Naive B cell (primary cell): ENCODE results near the gene DCAF4. TPM values are rescaled to one million over a fixed set of nuclear protein-coding genes. Genes with fewer than 3 reads are reported as not detected.

Experiments used
- ATAC-seq, 2 donors: fragments of 150-1000 bp; cut with Tn5 transposase; 2 replicates each; pipeline ENCODE4 v1.10.0; 2021; ENCODE audit warnings: low read depth in 2 of 2, mild to moderate bottlenecking in 2 of 2, moderate library complexity in 2 of 2
- DNase-seq: peaks from one replicate; pipeline ENCODE4 v3.0.0; 2022
- H3K27ac Mint-ChIP-seq, 6 donors: one replicate each; pipeline ENCODE4 v1.8.0; 2020 to 2022; ENCODE audit warnings: mild to moderate bottlenecking in 6 of 6, mixed read lengths in 6 of 6, moderate library complexity in 5 of 6, inconsistent platforms in 2 of 6
- H3K27me3 Mint-ChIP-seq, 3 donors: one replicate each; pipeline ENCODE4 v1.8.0; 2021 to 2022; ENCODE audit warnings: mixed read lengths in 3 of 3, mild to moderate bottlenecking in 1 of 3
- H3K36me3 Mint-ChIP-seq, 2 donors: one replicate each; pipeline ENCODE4 v1.8.0; 2020 to 2022; ENCODE audit warnings: mixed read lengths in 2 of 2, inconsistent platforms in 1 of 2, mild to moderate bottlenecking in 1 of 2
- H3K4me1 Mint-ChIP-seq, 3 donors: one replicate each; pipeline ENCODE4 v1.8.0; 2020 to 2022; ENCODE audit warnings: mixed read lengths in 3 of 3, inconsistent platforms in 1 of 3, mild to moderate bottlenecking in 1 of 3, moderate library complexity in 1 of 3
- H3K4me3 Mint-ChIP-seq, 8 donors: one replicate each; pipeline ENCODE4 v1.8.0; 2020 to 2022; ENCODE audit warnings: mild to moderate bottlenecking in 8 of 8, mixed read lengths in 8 of 8, moderate library complexity in 8 of 8, inconsistent platforms in 2 of 8
- H3K9me3 Mint-ChIP-seq, 7 donors: one replicate each; pipeline ENCODE4 v1.8.0; 2020 to 2022; ENCODE audit warnings: mixed read lengths in 7 of 7, mild to moderate bottlenecking in 5 of 7, inconsistent platforms in 2 of 7, moderate library complexity in 1 of 7
- polyA plus RNA-seq, 6 donors: library from polyadenylated mRNA; unstranded; fragments of 300-500 nt; fragmentation: Illumina TruSeq; gene quantifications; one replicate each; pipeline ENCODE4 v1.2.3, GENCODE V29; 2021; ENCODE audit warnings: low read depth in 6 of 6

The DCAF4 gene
- polyA plus RNA-seq, 6 donors from 2014 or later, result 11.9 to 19.0 (median 13.3) TPM

DNA sequence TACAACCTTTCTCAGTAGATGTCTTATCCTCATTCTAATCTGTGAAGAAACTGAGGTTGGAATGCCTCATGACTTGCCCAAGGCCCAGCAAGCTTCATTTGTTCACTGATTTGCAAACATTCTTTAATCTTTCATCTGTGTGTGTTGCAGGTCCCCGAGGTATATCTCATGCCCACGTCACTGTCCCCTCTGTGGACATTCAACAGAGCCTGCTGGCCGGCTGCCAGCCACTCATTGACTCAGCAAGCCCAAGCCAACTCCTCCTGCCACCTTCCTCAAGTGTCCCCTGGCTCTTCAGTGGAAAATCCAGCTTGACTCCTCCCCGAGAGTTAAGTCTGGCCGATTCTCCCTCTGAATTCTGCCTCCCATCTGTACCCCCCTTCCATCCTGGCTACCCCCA lies 1.9 kb upstream of the DCAF4 start:
- Mint-ChIP-seq H3K9me3 (no peaks in the 10 kb centered on the region), H3K36me3 (no peaks in the 10 kb centered on the region), H3K27ac (peak overlapping the region in 3 of 6 donors; percentile 2 to 55 (median 49)), H3K4me3 (peak overlapping the region in 3 of 8 donors; percentile 32 to 58 (median 49)), H3K4me1 (peaks cover 11 to 29% (median 12%) of the 10 kb centered on the region in 3 donors), H3K27me3 (peaks cover 10 to 30% (median 21%) of the 10 kb centered on the region in 3 donors)
- DNase-seq, result no peak
- no peak for ATAC-seq

DNA sequence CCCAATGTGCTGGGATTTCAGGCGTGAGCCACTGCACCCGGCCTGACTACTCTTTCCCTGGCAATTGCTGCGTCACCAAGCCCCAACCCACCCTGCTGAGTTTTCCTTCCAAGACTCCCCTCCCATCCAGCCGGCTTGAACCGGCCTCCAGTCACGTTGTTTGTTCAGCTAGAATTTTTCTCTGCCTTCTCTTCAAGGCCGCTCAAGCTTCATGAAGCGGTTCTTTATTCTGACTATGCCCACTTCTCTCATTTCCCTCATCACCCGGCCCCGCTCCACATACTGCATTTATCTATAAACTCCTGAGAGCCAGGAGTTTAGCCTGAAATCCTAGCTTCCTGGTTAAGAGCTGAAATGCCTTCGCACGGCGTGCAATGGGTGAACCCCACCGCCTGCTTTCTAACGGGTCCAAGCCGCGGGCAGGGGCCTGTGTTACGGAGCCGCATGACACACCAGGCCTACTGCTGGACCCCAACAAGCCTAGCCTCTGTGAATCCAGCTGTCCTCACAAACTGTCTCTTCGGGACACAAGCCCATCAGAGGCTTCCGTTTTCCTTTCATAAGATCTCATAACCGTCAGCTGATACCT lies 999 bp upstream of the DCAF4 start:
- Mint-ChIP-seq H3K9me3 (no peaks in the 10 kb centered on the region), H3K36me3 (no peaks in the 10 kb centered on the region), H3K4me3 (peak overlapping the region; percentile 89 to 99 (median 96)), H3K27ac (peak overlapping the region; percentile 6 to 99 (median 96)), H3K4me1 (peaks cover 11 to 29% (median 12%) of the 10 kb centered on the region in 3 donors), H3K27me3 (peaks cover under 1 to 21% (median 15%) of the 10 kb centered on the region in 3 donors)
- DNase-seq, result no peak
- ATAC-seq, result no peak

DNA sequence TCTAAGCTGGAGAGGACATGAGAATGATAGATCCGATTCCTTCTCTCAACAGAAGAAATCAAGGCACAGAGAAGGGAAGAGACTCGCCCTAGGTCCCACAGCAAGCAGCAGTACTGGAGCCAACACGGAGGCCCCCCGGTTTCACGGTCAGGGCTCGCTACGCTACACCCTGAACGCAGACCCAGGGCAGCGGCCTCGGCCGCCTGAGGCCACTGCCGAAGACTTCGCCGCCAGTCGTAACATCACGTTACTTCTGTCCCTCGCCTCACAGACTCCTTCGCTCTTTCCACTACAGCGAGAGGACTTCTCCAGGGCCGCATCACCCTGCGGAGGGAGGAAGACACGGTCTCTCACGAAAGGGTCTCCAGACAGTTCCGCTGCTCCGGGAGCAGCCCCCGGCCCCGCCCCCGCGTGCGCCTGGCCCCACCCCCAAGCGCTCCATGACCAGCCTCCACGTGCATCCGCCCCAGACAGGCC lies 411 bp upstream of the DCAF4 start:
- Mint-ChIP-seq H3K4me1 (peaks cover 11 to 31% (median 12%) of the 10 kb centered on the region in 3 donors), H3K36me3 (no peaks in the 10 kb centered on the region), H3K4me3 (peak overlapping the region; percentile 89 to 99 (median 96)), H3K27me3 (peaks cover 0 to 15% (median 14%) of the 10 kb centered on the region in 3 donors), H3K9me3 (no peaks in the 10 kb centered on the region), H3K27ac (peak overlapping the region; percentile 96 to 100 (median 98))
- ATAC-seq (peak in 1 of 2 donors; percentile 3), DNase-seq (no peak)

DNA sequence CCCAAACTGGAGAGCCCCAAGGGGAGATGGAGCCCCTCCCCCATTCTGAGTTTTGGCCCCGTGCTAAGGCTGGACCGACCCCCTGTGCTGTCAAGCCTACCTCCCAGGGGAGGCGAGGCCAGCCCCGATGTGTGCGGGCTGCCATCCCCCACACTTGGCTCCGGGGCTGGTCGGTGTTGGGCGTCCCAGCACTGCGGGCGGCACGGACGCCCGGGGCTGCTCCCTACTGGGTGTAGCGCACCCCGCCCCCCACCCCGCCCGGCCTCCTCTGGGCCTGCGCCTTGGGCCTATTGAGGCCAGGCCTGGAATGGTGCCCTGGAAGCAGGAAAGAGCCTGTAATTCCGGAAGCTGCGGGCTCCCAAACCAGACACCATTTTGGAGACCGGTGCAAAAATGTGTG lies 2.6 kb downstream of the DCAF4 start:
- Mint-ChIP-seq H3K27ac (no peak overlapping the region), H3K4me1 (peaks cover 20 to 45% (median 24%) of the 10 kb centered on the region in 3 donors), H3K9me3 (no peaks in the 10 kb centered on the region), H3K36me3 (no peaks in the 10 kb centered on the region), H3K27me3 (no peaks in the 10 kb centered on the region), H3K4me3 (peak overlapping the region in 1 of 8 donors; percentile 33)
- DNase-seq, result no peak
- ATAC-seq, result no peak

DNA sequence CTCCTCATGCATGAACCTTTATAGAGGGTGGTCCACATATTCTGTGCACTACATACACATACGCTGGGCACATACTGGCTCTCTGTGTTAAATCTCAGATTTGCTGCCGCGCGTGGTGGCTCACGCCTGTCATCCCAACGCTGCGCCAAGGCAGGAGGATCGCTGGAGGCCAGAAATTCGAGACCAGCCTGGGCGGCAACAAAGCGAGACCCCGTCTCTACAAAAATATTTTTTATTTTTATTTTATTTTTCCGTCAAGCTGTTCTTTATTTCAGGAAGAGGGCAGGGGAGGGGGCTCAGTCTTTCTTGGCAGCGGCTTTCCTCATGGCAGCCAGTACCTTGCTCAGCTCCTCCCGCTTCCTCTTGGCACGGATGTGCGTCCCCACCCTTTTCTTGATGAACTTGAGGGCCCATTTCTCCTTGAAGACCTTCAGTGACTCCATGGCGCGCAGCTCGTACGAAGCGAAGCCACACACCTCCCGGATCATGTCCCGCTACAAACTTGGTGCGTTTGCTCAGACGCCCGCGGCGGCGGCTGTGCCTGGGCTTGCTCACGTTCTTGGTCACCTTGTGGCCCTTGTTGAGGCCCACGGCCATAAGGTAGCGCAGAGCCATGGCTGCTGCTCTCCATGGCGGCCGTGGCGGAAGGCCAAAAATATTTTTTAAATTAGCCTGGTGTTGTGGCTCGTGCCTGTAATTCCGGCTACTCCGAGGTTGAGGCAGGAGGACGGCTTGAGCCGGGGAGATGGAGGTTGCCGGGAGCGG lies 3.2 kb downstream of the DCAF4 start:
- ATAC-seq, result no peak
- no peaks in the 10 kb centered on the region for H3K36me3 Mint-ChIP-seq
- H3K27ac Mint-ChIP-seq, result peak overlapping the region in 3 of 6 donors; percentile 14 to 62 (median 18)

DNA sequence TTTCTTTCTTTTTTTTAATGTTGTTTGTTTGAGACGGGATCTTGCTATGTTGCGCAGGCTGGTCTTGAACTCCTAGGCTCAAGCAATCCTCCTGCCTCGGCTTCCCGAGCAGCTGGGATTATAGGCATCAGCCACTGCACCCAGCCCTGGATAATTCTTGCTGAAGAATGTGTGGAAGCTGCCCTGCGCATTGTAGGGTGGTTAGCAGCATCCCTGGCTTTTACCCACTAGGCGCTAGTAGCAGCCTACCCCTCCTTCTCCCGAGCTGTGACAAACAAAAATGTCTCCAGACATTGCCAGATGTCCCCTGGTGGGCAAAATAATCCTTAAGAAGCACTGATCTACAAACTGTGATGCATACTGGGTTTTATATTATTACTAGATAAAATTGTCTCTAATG lies 6.6 kb downstream of the DCAF4 start:
- Mint-ChIP-seq H3K9me3 (no peaks in the 10 kb centered on the region), H3K36me3 (peaks cover 6 to 8% of the 10 kb centered on the region in 2 donors), H3K4me1 (peaks cover 23 to 37% (median 29%) of the 10 kb centered on the region in 3 donors), H3K4me3 (no peak overlapping the region), H3K27me3 (no peaks in the 10 kb centered on the region), H3K27ac (peak overlapping the region in 2 of 6 donors; percentile 47 to 71)
- ATAC-seq (no peak), DNase-seq (no peak)

More for the DNA sequence above, 3.2 kb downstream of the DCAF4 start:
- Mint-ChIP-seq H3K9me3 (no peaks in the 10 kb centered on the region), H3K27me3 (no peaks in the 10 kb centered on the region), H3K4me3 (peak overlapping the region in 3 of 8 donors; percentile 15 to 40 (median 33)), H3K4me1 (peaks cover 20 to 47% (median 26%) of the 10 kb centered on the region in 3 donors)
- DNase-seq, result no peak

DNA sequence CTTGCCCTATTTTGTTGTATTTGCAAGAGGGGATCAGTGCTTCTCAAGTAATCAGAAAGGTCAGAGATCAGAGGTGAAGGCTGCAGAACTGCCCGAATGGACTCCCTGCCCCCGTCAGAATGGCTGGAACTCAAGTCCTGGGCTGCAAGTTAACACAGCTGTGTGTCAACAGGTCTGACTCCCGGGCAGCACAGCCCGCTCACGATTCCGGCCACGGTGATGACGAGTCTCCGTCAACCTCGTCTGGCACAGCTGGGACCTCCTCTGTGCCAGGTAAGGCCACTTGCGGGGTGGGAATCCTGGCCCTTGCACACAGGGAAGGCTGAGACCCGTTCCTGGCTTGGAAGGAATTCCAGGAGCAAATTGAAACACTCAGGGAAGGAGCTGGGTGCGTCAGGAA lies 13.4 kb downstream of the DCAF4 start:
- no peak for ATAC-seq
- peaks cover 19 to 22% of the 10 kb centered on the region in 2 donors for H3K36me3 Mint-ChIP-seq
- no peaks in the 10 kb centered on the region for H3K9me3 Mint-ChIP-seq

DNA sequence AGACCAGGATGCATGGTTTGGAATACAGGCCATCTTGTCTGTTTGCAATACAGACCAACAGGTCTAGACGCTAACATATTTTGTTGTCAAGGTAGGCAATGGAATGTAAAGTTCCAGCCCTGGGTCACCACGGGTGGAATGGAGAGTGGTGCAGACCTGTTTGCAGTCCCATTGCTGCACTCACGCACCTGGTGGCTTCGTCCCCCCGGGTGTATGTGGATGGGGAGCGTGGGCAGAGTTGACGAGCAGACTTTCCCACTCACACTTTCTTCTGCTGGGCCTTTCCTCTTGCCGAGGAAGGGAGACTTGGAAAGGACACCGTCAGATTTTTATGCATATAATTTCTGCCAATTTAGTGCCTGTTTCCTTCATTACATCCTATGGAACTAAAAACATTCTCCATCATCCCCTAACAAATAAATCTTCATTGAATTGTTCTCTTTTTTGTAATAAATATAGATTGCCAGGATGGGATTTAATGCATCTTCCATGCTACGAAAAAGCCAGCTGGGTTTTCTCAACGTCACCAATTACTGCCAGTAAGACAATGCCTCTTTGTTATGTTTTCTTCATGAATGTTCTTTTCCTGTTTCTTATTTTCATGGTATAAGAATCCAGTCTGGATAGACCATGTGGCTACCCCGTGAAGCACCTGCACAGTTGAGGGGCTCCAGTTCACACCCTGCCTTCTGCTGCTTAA lies 15.2 kb downstream of the DCAF4 start:
- ATAC-seq (no peak), DNase-seq (no peak)
- Mint-ChIP-seq H3K27ac (no peak overlapping the region), H3K4me3 (no peak overlapping the region), H3K4me1 (peaks cover 13 to 17% (median 17%) of the 10 kb centered on the region in 3 donors), H3K27me3 (no peaks in the 10 kb centered on the region), H3K9me3 (no peaks in the 10 kb centered on the region), H3K36me3 (peaks cover 19 to 22% of the 10 kb centered on the region in 2 donors)

More for the DNA sequence above, 13.4 kb downstream of the DCAF4 start:
- Mint-ChIP-seq H3K27me3 (no peaks in the 10 kb centered on the region), H3K4me3 (no peak overlapping the region), H3K27ac (no peak overlapping the region), H3K4me1 (peaks cover 13 to 18% (median 17%) of the 10 kb centered on the region in 3 donors)
- no peak for DNase-seq

DNA sequence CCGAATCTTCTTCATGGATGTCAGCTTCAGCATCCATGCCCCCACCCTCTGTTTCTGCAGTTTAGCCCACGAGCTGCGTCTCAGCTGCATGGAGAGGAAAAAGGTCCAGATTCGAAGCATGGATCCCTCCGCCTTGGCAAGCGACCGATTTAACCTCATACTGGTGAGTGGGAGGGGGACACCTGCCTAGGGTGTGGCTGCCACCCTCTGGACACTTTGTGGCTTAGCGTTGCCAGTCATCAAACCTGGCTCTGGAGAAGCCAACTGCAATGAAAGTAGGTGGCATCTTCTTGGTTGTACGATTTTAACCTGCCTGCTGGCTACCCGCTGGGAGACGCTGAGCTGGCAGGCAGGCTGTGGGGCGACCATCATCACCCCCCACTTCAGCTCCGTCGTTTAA lies 16.7 kb downstream of the DCAF4 start:
- no peak overlapping the region for H3K27ac Mint-ChIP-seq
- ATAC-seq (no peak), DNase-seq (no peak)
- H3K4me1 Mint-ChIP-seq, result peaks cover 0 to 4% (median 2%) of the 10 kb centered on the region in 3 donors
- H3K27me3 Mint-ChIP-seq, result no peaks in the 10 kb centered on the region
- H3K4me3 Mint-ChIP-seq, result no peak overlapping the region
- peaks cover 14% of the 10 kb centered on the region in 2 donors for H3K36me3 Mint-ChIP-seq
- no peaks in the 10 kb centered on the region for H3K9me3 Mint-ChIP-seq

DNA sequence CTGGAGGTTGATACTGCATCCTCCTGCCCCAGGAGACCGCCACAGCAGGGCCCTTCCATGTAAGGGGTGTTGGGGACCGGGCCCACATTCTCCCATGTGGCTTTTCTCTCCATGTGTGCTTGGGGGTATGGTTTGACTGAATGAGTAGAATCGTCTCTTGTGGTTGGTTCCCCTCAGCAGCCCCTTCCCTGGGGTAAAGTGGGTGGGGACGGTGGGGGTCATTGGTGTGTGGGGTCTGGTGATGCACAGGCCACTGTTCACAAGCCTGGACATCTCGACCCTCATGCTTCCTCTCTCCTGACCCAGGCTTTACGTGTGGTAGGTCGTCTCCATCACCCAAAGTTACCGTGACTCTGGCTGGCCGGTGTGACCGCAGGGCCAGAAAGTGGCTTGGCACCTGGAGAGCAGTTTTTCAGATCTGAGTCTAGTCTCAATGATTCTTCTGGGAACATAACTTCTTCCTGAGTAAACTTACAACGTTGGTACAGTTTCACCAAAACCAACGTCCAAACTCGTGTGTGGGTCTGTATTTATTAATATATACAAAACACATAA lies 17.7 kb downstream of the DCAF4 start:
- H3K4me1 Mint-ChIP-seq, result peaks cover 0 to 2% (median 0%) of the 10 kb centered on the region in 3 donors

DNA sequence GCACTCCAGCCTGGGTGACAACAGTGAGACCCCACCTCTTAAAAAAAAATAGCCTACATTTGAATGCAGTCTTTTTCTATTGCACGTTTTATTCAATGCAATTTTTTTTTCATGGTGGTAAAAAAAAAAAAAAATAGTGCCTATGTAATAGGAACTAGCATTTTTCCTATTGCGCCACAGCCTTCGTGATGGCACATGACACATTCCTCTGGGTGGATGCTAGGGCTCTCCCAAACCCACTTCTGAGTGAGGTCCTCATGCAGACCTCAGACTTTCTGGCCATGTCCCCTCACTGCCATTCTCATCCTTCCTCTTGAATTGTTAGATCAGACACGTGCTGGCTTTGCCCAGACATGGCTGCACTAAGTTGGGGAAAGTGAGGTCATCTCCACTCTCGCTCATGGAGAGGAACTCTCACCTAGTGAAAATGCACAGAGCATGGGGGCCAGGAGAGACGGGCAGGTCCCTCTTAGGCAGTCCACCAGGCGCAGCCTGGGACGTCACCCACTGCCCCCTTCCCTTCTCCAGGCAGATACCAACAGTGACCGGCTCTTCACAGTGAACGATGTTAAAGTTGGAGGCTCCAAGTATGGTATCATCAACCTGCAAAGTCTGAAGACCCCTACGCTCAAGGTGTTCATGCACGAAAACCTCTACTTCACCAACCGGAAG lies 19.2 kb downstream of the DCAF4 start:
- no peaks in the 10 kb centered on the region for H3K27me3 Mint-ChIP-seq
- DNase-seq, result no peak
- peak overlapping the region in 1 of 8 donors; percentile 54 for H3K4me3 Mint-ChIP-seq
- peaks cover 0 to 2% (median 0%) of the 10 kb centered on the region in 3 donors for H3K4me1 Mint-ChIP-seq
- H3K36me3 Mint-ChIP-seq, result peaks cover 11 to 23% of the 10 kb centered on the region in 2 donors
- no peak for ATAC-seq
- peak overlapping the region in 1 of 6 donors; percentile 15 for H3K27ac Mint-ChIP-seq
- no peaks in the 10 kb centered on the region for H3K9me3 Mint-ChIP-seq

More for the DNA sequence above, 17.7 kb downstream of the DCAF4 start:
- no peaks in the 10 kb centered on the region for H3K9me3 Mint-ChIP-seq
- H3K27ac Mint-ChIP-seq, result no peak overlapping the region
- ATAC-seq (no peak), DNase-seq (no peak)
- H3K27me3 Mint-ChIP-seq, result no peaks in the 10 kb centered on the region
- H3K36me3 Mint-ChIP-seq, result peaks cover 14% of the 10 kb centered on the region in 2 donors
- no peak overlapping the region for H3K4me3 Mint-ChIP-seq

DNA sequence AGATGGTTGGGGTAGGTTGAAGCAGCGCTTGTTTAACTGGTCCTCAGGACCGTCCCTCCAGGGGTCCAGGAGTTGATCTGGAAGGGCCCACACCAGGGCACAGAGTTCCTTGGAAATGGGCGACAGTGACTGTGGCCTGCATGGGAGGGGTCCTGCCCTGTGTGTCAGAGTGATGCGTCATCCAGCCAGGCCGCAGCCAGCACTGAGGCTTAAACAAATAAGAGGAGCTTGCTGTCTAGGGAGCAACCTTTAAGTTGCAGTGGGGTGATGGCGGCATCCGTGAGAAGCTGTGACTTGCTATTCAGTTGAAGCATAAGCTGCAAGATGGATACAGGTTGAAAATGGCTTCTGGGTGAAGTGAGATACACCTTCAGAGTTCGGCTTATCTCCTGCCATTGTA lies 20.2 kb downstream of the DCAF4 start:
- Mint-ChIP-seq H3K27ac (peak overlapping the region in 1 of 6 donors; percentile 69), H3K9me3 (no peaks in the 10 kb centered on the region), H3K27me3 (no peaks in the 10 kb centered on the region), H3K4me1 (peaks cover 0 to 2% (median 0%) of the 10 kb centered on the region in 3 donors), H3K4me3 (no peak overlapping the region), H3K36me3 (peaks cover 11 to 28% of the 10 kb centered on the region in 2 donors)
- ATAC-seq, result no peak
- DNase-seq, result no peak
